HepG2 (cell line): Measurements from ENCODE around the gene HNRNPUL1. TPM values are rescaled to one million over a fixed set of nuclear protein-coding genes. Genes with fewer than 3 reads are reported as not detected.

Experiments
- ATF1 ChIP-seq: IDR thresholded peaks from 2 replicates; pipeline ENCODE4 v1.6.1; 2016; ENCODE audit warnings: mild to moderate bottlenecking, control low read depth
- ATF3 ChIP-seq: sonication (generic); formaldehyde crosslinking; IDR thresholded peaks from 2 replicates; pipeline ENCODE4 v1.4.0; 2020; ENCODE audit warnings: missing genetic modification reagents
- ATF7 ChIP-seq, 2 experiments: fragments of 450-650 bp in 1 of 2; sonication (generic) in 1 of 2; formaldehyde crosslinking in 1 of 2; IDR thresholded peaks; 2 replicates each; pipeline versions ENCODE4 v1.4.0 to v1.6.1; 2016 to 2020; ENCODE audit warnings: antibody characterized with exemption in 1 of 2, mild to moderate bottlenecking in 1 of 2, missing genetic modification reagents in 1 of 2
- BORCS8-MEF2B ChIP-seq: sonication (generic); formaldehyde crosslinking; IDR thresholded peaks from 2 replicates; pipeline ENCODE4 v1.8.0; 2022; ENCODE audit warnings: mild to moderate bottlenecking, missing genetic modification reagents
- HDAC1 ChIP-seq: sonication (generic); formaldehyde crosslinking; IDR thresholded peaks from 2 replicates; pipeline ENCODE4 v1.5.1; 2020; ENCODE audit warnings: mild to moderate bottlenecking, missing genetic modification reagents
- NFKB2 ChIP-seq: sonication (generic); formaldehyde crosslinking; IDR thresholded peaks from 2 replicates; pipeline ENCODE4 v1.4.0; 2020; ENCODE audit warnings: missing genetic modification reagents, borderline replicate concordance
- PRDM15 ChIP-seq: sonication (generic); formaldehyde crosslinking; IDR thresholded peaks from 2 replicates; pipeline ENCODE4 v1.4.0; 2020; ENCODE audit warnings: missing genetic modification reagents
- RBAK ChIP-seq: sonication (generic); formaldehyde crosslinking; IDR thresholded peaks from 2 replicates; pipeline ENCODE4 v1.5.1; 2020; ENCODE audit warnings: mild to moderate bottlenecking, missing genetic modification reagents
- RXRA ChIP-seq: sonication (generic); formaldehyde crosslinking; IDR thresholded peaks from 2 replicates; pipeline ENCODE4 v1.5.1; 2020; ENCODE audit warnings: missing genetic modification reagents
- SMYD3 ChIP-seq: sonication (generic); formaldehyde crosslinking; IDR thresholded peaks from 2 replicates; pipeline ENCODE4 v1.8.1; 2023; ENCODE audit warnings: mild to moderate bottlenecking, missing genetic modification reagents
- SPEN ChIP-seq: sonication (generic); formaldehyde crosslinking; IDR thresholded peaks from 2 replicates; pipeline ENCODE4 v1.5.1; 2020; ENCODE audit warnings: low read depth, mild to moderate bottlenecking, missing genetic modification reagents
- TEAD3 ChIP-seq: optimal IDR thresholded peaks from 2 replicates; pipeline ENCODE3; 2016; ENCODE audit warnings: borderline replicate concordance
- WIZ ChIP-seq: sonication (generic); formaldehyde crosslinking; IDR thresholded peaks from 2 replicates; pipeline ENCODE4 v1.5.1; 2020; ENCODE audit warnings: mild to moderate bottlenecking, missing genetic modification reagents
- YEATS4 ChIP-seq: sonication (generic); formaldehyde crosslinking; IDR thresholded peaks from 2 replicates; pipeline ENCODE4 v1.4.0; 2020; ENCODE audit warnings: missing genetic modification reagents, borderline replicate concordance
- ZBED4 ChIP-seq: sonication (generic); formaldehyde crosslinking; IDR thresholded peaks from 2 replicates; pipeline ENCODE4 v1.4.0; 2020; ENCODE audit warnings: missing genetic modification reagents, borderline replicate concordance
- ZBTB20 ChIP-seq: sonication (generic); formaldehyde crosslinking; IDR thresholded peaks from 2 replicates; pipeline ENCODE4 v1.8.1; 2023; ENCODE audit warnings: missing genetic modification reagents, low read depth, mild to moderate bottlenecking, borderline replicate concordance
- ZBTB4 ChIP-seq: sonication (generic); formaldehyde crosslinking; IDR thresholded peaks from 2 replicates; pipeline ENCODE4 v1.4.0; 2020; ENCODE audit warnings: missing genetic modification reagents, mild to moderate bottlenecking, borderline replicate concordance
- ZEB1 ChIP-seq: IDR thresholded peaks from 2 replicates; pipeline ENCODE4 v1.6.1; 2012; ENCODE audit warnings: mild to moderate bottlenecking, low read depth, inconsistent platforms; ENCODE audit not compliant: insufficient replicate concordance
- polyA plus RNA-seq, 8 experiments: library from polyadenylated mRNA; depleted of rRNA in 3 of 8; stranded (reverse) in 7 of 8; unstranded in 1 of 8; fragments of >200 nt; fragmentation: Illumina TruSeq in 4 of 8; extraction: Trizol in 4 of 8; gene quantifications; 2 replicates each; pipeline versions ENCODE4 v1.2.1 to v1.2.3, GENCODE V29; 2011 to 2016; ENCODE audit warnings: low read depth in 4 of 8, missing spikeins in 1 of 8, mixed read lengths in 1 of 8; ENCODE audit not compliant: insufficient read depth in 1 of 8
- total RNA-seq, 5 experiments: library from RNA; depleted of rRNA; stranded (reverse); fragments of >200 nt; fragmentation: Illumina TruSeq; extraction: Trizol; gene quantifications; 2 replicates each; pipeline ENCODE4 v1.2.3, GENCODE V29; 2016; ENCODE audit warnings: low read depth in 1 of 5

HNRNPUL1 gene
- total and polyA plus RNA-seq, 2 of the 13 experiments (the other 11 are each of a cell fraction or from before 2014, with no cell fraction given) = 30.9 to 81.7 TPM

- TF ChIP-seq ATF7 (IDR thresholded peaks at IDR 0.05) (peak; percentile 56), ATF7 (CRISPR knock-in tag; IDR thresholded peaks at IDR 0.05) (0 out of 2 replicates have a peak, but pooled peaks have one; percentile 38), ZBTB20 (CRISPR knock-in tag) (0 out of 2 replicates have a peak, but pooled peaks have one; percentile 12), ATF3 (CRISPR knock-in tag) (peak; percentile 45; the same call in 1 of the 2 replicates), BORCS8-MEF2B (CRISPR knock-in tag) (no peak), RBAK (CRISPR knock-in tag) (0 out of 2 replicates have a peak, but pooled peaks have one; percentile 17), NFKB2 (CRISPR knock-in tag) (peak; percentile 45; the same call in 1 of the 2 replicates), TEAD3 (CRISPR knock-in tag) (peak; percentile 90), RXRA (CRISPR knock-in tag) (peak; percentile 26; the same call in 1 of the 2 replicates), YEATS4 (CRISPR knock-in tag) (no peak), PRDM15 (CRISPR knock-in tag) (no peak), SMYD3 (no peak), SPEN (CRISPR knock-in tag) (peak; percentile 28; the same call in 1 of the 2 replicates), ZBED4 (CRISPR knock-in tag) (no peak), ZEB1 (no peak), ATF1 (peak; percentile 93), ZBTB4 (no peak), HDAC1 (CRISPR knock-in tag) (peak; percentile 56; the same call in 1 of the 2 replicates), WIZ (CRISPR knock-in tag) (0 out of 2 replicates have a peak, but pooled peaks have one; percentile 36)
Measured at GRCh38 chr19:41321600-41322270, 57.6 kb downstream of the HNRNPUL1 start (continued).
